Muscle layer of duodenum (tissue), 2 donors: ENCODE data around the gene PRXL2B.

Source experiments
- H3K27ac ChIP-seq: one replicate; pipeline ENCODE4 v1.7.0; 2013; ENCODE audit warnings: mild to moderate bottlenecking, low read length
- H3K27me3 ChIP-seq: one replicate; pipeline ENCODE4 v1.7.0; 2013; ENCODE audit warnings: low read depth, mild to moderate bottlenecking, control low read depth, low read length
- H3K36me3 ChIP-seq, 2 donors: one replicate each; pipeline ENCODE4 v1.7.0; 2013; ENCODE audit warnings: low read length in 2 of 2, control low read depth in 1 of 2, mild to moderate bottlenecking in 1 of 2; ENCODE audit not compliant: insufficient read depth in 2 of 2, control insufficient read depth in 1 of 2
- H3K4me1 ChIP-seq, 2 donors: one replicate each; pipeline ENCODE4 v1.7.0; 2013; ENCODE audit warnings: low read length in 2 of 2, mild to moderate bottlenecking in 2 of 2, control low read depth in 1 of 2, moderate library complexity in 1 of 2; ENCODE audit not compliant: insufficient read depth in 2 of 2, control insufficient read depth in 1 of 2
- H3K4me3 ChIP-seq, 2 donors: one replicate each; pipeline ENCODE4 v1.7.0; 2013; ENCODE audit warnings: low read length in 2 of 2, low read depth in 1 of 2, mild to moderate bottlenecking in 1 of 2
- H3K9me3 ChIP-seq, 2 donors: one replicate each; pipeline ENCODE4 v1.7.0; 2013; ENCODE audit warnings: low read length in 2 of 2, control low read depth in 1 of 2, mild to moderate bottlenecking in 1 of 2; ENCODE audit not compliant: control insufficient read depth in 1 of 2
- donor health status: healthy.

Gene PRXL2B

GRCh38 chr1:2591233-2591580 is 4.6 kb downstream of the PRXL2B start:
- peaks cover 0 to 10% of the 10 kb centered on the region in 2 donors for H3K36me3 ChIP-seq
- H3K4me3 ChIP-seq: no peak overlapping the region
- no peaks in the 10 kb centered on the region for H3K9me3 ChIP-seq
- H3K27me3 ChIP-seq: no peaks in the 10 kb centered on the region
- H3K4me1 ChIP-seq: peaks cover 0 to 18% of the 10 kb centered on the region in 2 donors
- H3K27ac ChIP-seq: no peak overlapping the region

GRCh38 chr1:2591581-2592261 is 5.1 kb downstream of the PRXL2B start:
- peaks cover 0 to 10% of the 10 kb centered on the region in 2 donors for H3K36me3 ChIP-seq
- peaks cover 0 to 18% of the 10 kb centered on the region in 2 donors for H3K4me1 ChIP-seq
- H3K27me3 ChIP-seq: no peaks in the 10 kb centered on the region

GRCh38 chr1:2592672-2593071 is 6.1 kb downstream of the PRXL2B start:
- no peak overlapping the region for H3K27ac ChIP-seq
- H3K36me3 ChIP-seq: peaks cover 0 to 10% of the 10 kb centered on the region in 2 donors
- H3K4me3 ChIP-seq: no peak overlapping the region
- H3K27me3 ChIP-seq: no peaks in the 10 kb centered on the region
- peaks cover 0 to 10% of the 10 kb centered on the region in 2 donors for H3K4me1 ChIP-seq
- H3K9me3 ChIP-seq: no peaks in the 10 kb centered on the region

More at GRCh38 chr1:2591581-2592261, 5.1 kb downstream of the PRXL2B start:
- H3K27ac ChIP-seq: no peak overlapping the region
- no peaks in the 10 kb centered on the region for H3K9me3 ChIP-seq
- H3K4me3 ChIP-seq: no peak overlapping the region

DNA sequence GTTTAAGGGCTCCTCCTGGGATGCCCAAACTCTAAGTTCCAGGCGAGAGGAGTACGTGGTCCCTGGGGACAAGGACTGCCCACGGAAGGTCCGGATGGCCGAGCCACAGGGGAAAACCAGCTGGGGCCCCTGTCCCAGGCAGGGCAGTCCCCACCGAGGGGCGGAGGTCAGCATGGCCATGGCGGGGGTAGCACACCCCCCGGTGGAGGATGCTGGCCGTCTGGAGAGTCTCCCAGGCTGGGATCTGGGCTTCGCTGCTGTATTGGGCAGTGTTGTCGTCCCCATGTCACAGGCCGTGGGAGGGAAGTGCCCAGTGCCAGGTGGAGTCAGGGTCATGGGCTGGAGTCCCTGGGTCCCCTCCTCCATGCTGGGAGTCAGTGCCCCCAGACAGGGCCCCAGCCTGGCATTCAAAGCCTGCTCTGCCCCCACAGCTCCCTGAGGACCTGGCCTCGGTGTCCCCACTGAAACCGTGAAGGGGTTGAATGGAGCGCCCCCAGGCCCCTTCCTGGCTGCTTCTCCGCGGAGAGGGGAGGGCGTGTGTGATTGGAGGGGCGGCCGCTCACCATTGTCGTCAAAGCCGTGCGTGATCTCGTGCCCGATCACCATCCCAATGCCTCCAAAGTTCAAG is 6.8 kb downstream of the PRXL2B start:
- Histone ChIP-seq H3K27ac (no peak overlapping the region), H3K4me3 (no peak overlapping the region), H3K27me3 (no peaks in the 10 kb centered on the region), H3K9me3 (peaks cover 0 to 4% of the 10 kb centered on the region in 2 donors), H3K4me1 (peaks cover 0 to 6% of the 10 kb centered on the region in 2 donors), H3K36me3 (peaks cover 0 to 10% of the 10 kb centered on the region in 2 donors)

GRCh38 chr1:2594001-2594640 is 7.5 kb downstream of the PRXL2B start:
- H3K36me3 ChIP-seq: peaks cover 0 to 7% of the 10 kb centered on the region in 2 donors
- no peaks in the 10 kb centered on the region for H3K27me3 ChIP-seq
- H3K9me3 ChIP-seq: peaks cover 0 to 11% of the 10 kb centered on the region in 2 donors
- peak overlapping the region in 1 of 2 donors; percentile 41 for H3K4me3 ChIP-seq
- peaks cover 0 to 6% of the 10 kb centered on the region in 2 donors for H3K4me1 ChIP-seq
- H3K27ac ChIP-seq: no peak overlapping the region

DNA sequence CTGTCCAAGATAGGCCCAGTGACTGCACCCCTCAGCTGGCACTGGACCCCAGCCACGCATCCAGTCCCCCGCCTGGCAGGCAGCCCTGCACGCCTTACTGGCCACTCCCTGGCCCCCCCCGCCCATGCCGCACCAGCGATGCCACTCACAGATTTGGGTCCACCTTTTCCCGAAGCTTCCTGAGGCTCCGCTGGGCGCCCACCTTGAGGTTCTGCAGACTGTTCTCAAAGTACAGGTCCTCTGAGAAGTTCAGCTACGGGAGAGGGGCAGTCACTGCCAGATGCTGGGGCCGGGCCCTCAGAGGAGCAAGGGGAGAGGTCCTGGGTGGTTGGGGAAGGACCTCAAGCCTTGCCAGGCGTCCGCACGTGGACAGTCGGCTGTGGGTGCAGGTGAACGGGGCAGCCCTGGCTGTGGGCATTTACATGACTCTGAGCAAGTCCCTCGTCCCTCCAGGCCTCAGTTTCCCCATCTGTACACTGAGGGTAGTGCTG is 8.1 kb downstream of the PRXL2B start:
- Histone ChIP-seq H3K27ac (no peak overlapping the region), H3K9me3 (peaks cover 0 to 11% of the 10 kb centered on the region in 2 donors), H3K36me3 (peaks cover 0 to 1% of the 10 kb centered on the region in 2 donors), H3K4me3 (no peak overlapping the region), H3K27me3 (no peaks in the 10 kb centered on the region), H3K4me1 (peaks cover 0 to 6% of the 10 kb centered on the region in 2 donors)

DNA sequence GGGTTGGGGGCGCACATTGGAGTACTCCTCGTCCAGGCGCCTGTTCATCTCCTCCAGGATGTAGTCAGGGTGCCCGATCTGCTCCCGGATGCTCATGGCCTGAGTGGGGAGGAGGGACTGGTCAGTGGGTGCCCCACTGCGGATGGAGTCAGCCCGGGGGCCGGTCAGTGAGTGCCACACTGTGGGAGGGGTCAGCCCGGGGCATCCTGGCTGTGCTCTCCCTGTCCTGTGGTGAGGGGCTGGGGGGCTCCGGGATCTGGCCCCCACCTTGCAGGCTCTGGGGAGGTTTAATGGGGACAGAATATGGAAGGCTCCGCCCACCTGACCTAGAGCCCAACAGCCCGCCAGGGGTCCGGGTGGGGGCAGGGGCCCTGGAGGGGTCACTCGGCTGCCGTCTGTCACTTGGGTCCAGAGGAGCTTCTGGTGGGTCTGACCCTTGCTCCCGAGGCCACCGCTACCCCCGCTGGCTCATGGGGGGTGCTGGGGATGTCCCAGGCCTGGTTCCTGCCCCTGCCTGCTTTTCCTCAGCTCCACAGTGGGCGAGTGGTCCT is 8.8 kb downstream of the PRXL2B start:
- H3K4me3 ChIP-seq: no peak overlapping the region
- no peaks in the 10 kb centered on the region for H3K36me3 ChIP-seq
- H3K27me3 ChIP-seq: no peaks in the 10 kb centered on the region
- H3K9me3 ChIP-seq: peaks cover 0 to 15% of the 10 kb centered on the region in 2 donors
- H3K4me1 ChIP-seq: peaks cover 0 to 6% of the 10 kb centered on the region in 2 donors
- H3K27ac ChIP-seq: no peak overlapping the region

- H3K4me3 ChIP-seq: no peak overlapping the region
- H3K27ac ChIP-seq: no peak overlapping the region
- H3K4me1 ChIP-seq: peaks cover 0 to 6% of the 10 kb centered on the region in 2 donors
- no peaks in the 10 kb centered on the region for H3K27me3 ChIP-seq
- H3K36me3 ChIP-seq: no peaks in the 10 kb centered on the region
- H3K9me3 ChIP-seq: peaks cover 0 to 17% of the 10 kb centered on the region in 2 donors
These were observed 9.4 kb downstream of the PRXL2B start for GRCh38 chr1:2595812-2596529.

GRCh38 chr1:2596530-2597333 is 10.2 kb downstream of the PRXL2B start:
- H3K4me3 ChIP-seq: no peak overlapping the region
- H3K27me3 ChIP-seq: no peaks in the 10 kb centered on the region
- H3K27ac ChIP-seq: no peak overlapping the region
- peaks cover 0 to 6% of the 10 kb centered on the region in 2 donors for H3K4me1 ChIP-seq
- H3K9me3 ChIP-seq: peaks cover 0 to 17% of the 10 kb centered on the region in 2 donors
- no peaks in the 10 kb centered on the region for H3K36me3 ChIP-seq
